ENCODE results near the gene POP5. TPM values are rescaled to one million over a fixed set of nuclear protein-coding genes. Genes with fewer than 3 reads are reported as not detected.

Gene POP5
- total and polyA plus RNA-seq, 2 experiments from 2014 or later, result 52.4 to 140 TPM

DNA sequence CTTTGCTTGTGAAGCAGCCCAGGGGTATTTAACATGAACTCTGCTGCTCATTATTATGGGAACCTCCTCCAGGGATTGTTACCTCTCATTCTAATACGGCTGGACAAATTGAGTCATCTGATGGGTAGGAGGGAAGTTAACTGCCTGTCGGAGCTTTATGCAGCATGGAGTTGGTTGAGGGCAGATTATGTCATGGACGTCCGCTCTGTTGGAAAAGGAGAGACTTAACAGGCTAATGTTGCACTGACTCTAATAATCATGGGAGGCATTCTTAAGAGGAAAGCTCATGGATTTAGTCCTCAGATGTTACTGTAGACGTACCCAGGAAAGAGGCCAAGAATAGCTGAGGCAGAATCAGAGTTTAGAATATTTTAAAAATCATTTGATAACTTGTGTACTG lies 9.9 kb downstream of the POP5 start:
- Mint-ChIP-seq H3K27me3 (ENCODE audit: insufficient read depth, low read depth, poor library complexity) (peaks cover 1% of the 10 kb centered on the region), H3K4me1 (no peaks in the 10 kb centered on the region), H3K36me3 (ENCODE audit: low read depth) (peaks cover 92% of the 10 kb centered on the region), H3K9me3 (no peaks in the 10 kb centered on the region), H3K27ac (no peak overlapping the region), H3K4me3 (no peak overlapping the region)
- Histone ChIP-seq H3K9me2 (ENCODE audit: insufficient read depth) (no peaks in the 10 kb centered on the region), H3F3A (replicated peaks; ENCODE audit: low read depth) (peaks cover 18% of the 10 kb centered on the region; the same call in 1 of the 2 replicates), H3K36me3 (ENCODE audit: insufficient read depth) (peaks cover 80% of the 10 kb centered on the region), H3K27ac (ENCODE audit: low read depth) (peak overlapping the region; percentile 39; the same call in 1 of the 2 replicates), H3K4me1 (ENCODE audit: insufficient read depth) (no peaks in the 10 kb centered on the region), H3K79me2 (replicated peaks; ENCODE audit: insufficient read depth) (no peaks in the 10 kb centered on the region; the same call in 1 of the 2 replicates), H3K4me3 (no peak overlapping the region), H4K20me1 (replicated peaks; ENCODE audit: insufficient read depth) (peaks cover 21% of the 10 kb centered on the region), H3K4me2 (no peak overlapping the region), H2AFZ (no peak overlapping the region), H3K27me3 (ENCODE audit: insufficient read depth) (no peaks in the 10 kb centered on the region)
- DNase-seq (ENCODE audit: low spot score) (no peak), ATAC-seq (no peak)
- TF ChIP-seq EZH2phosphoT487 (IDR thresholded peaks at IDR 0.05; ENCODE audit: unreplicated experiment) (no peak), ZNF114 (CRISPR knock-in tag; IDR thresholded peaks at IDR 0.05) (no peak), POLR2AphosphoS5 (IDR thresholded peaks at IDR 0.05; ENCODE audit: low read depth) (no peak), STAT1 (IDR thresholded peaks at IDR 0.05; ENCODE audit: unreplicated experiment) (no peak), EZH2 (IDR thresholded peaks at IDR 0.05; ENCODE audit: low read depth, unreplicated experiment) (no peak), JUNB (IDR thresholded peaks at IDR 0.05; ENCODE audit: unreplicated experiment) (no peak), NANOG (IDR thresholded peaks at IDR 0.05; ENCODE audit: borderline replicate concordance) (no peak), CREB1 (CRISPR knock-in tag; IDR thresholded peaks at IDR 0.05; ENCODE audit: low read depth) (no peak)
- TF ChIP-seq, protein P1, sequence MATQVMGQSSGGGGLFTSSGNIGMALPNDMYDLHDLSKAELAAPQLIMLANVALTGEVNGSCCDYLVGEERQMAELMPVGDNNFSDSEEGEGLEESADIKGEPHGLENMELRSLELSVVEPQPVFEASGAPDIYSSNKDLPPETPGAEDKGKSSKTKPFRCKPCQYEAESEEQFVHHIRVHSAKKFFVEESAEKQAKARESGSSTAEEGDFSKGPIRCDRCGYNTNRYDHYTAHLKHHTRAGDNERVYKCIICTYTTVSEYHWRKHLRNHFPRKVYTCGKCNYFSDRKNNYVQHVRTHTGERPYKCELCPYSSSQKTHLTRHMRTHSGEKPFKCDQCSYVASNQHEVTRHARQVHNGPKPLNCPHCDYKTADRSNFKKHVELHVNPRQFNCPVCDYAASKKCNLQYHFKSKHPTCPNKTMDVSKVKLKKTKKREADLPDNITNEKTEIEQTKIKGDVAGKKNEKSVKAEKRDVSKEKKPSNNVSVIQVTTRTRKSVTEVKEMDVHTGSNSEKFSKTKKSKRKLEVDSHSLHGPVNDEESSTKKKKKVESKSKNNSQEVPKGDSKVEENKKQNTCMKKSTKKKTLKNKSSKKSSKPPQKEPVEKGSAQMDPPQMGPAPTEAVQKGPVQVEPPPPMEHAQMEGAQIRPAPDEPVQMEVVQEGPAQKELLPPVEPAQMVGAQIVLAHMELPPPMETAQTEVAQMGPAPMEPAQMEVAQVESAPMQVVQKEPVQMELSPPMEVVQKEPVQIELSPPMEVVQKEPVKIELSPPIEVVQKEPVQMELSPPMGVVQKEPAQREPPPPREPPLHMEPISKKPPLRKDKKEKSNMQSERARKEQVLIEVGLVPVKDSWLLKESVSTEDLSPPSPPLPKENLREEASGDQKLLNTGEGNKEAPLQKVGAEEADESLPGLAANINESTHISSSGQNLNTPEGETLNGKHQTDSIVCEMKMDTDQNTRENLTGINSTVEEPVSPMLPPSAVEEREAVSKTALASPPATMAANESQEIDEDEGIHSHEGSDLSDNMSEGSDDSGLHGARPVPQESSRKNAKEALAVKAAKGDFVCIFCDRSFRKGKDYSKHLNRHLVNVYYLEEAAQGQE (IDR thresholded peaks at IDR 0.05; ENCODE audit: unreplicated experiment), result no peak
- TF ChIP-seq, protein P2, sequence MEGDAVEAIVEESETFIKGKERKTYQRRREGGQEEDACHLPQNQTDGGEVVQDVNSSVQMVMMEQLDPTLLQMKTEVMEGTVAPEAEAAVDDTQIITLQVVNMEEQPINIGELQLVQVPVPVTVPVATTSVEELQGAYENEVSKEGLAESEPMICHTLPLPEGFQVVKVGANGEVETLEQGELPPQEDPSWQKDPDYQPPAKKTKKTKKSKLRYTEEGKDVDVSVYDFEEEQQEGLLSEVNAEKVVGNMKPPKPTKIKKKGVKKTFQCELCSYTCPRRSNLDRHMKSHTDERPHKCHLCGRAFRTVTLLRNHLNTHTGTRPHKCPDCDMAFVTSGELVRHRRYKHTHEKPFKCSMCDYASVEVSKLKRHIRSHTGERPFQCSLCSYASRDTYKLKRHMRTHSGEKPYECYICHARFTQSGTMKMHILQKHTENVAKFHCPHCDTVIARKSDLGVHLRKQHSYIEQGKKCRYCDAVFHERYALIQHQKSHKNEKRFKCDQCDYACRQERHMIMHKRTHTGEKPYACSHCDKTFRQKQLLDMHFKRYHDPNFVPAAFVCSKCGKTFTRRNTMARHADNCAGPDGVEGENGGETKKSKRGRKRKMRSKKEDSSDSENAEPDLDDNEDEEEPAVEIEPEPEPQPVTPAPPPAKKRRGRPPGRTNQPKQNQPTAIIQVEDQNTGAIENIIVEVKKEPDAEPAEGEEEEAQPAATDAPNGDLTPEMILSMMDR (conservative IDR thresholded peaks at IDR 0.05; ENCODE audit: low read depth in 2 of 2), result no peak
- TF ChIP-seq, protein P3, sequence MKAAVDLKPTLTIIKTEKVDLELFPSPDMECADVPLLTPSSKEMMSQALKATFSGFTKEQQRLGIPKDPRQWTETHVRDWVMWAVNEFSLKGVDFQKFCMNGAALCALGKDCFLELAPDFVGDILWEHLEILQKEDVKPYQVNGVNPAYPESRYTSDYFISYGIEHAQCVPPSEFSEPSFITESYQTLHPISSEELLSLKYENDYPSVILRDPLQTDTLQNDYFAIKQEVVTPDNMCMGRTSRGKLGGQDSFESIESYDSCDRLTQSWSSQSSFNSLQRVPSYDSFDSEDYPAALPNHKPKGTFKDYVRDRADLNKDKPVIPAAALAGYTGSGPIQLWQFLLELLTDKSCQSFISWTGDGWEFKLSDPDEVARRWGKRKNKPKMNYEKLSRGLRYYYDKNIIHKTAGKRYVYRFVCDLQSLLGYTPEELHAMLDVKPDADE (IDR thresholded peaks at IDR 0.05), result no peak
